Osteoblast (primary cell): Measurements from ENCODE around the gene SLC26A2. TPM values are rescaled to one million over a fixed set of nuclear protein-coding genes. Genes with fewer than 3 reads are reported as not detected.

Source experiments
- DNase-seq: peaks from one replicate; pipeline ENCODE4 v3.0.0; 2011; ENCODE audit warnings: low spot score, mixed read lengths; ENCODE audit not compliant: insufficient read length; ENCODE audit errors: missing footprints
- H2AFZ ChIP-seq: 2 replicates; pipeline ENCODE4 v1.6.0; 2011; ENCODE audit warnings: mild to moderate bottlenecking, low read length
- H3K27ac ChIP-seq: 2 replicates; pipeline ENCODE4 v1.5.1; 2011; ENCODE audit warnings: mild to moderate bottlenecking, low read depth, low read length, moderate library complexity
- H3K27me3 ChIP-seq: 2 replicates; pipeline ENCODE4 v1.6.0; 2012; ENCODE audit warnings: mild to moderate bottlenecking, control low read depth, inconsistent platforms, low read length, moderate library complexity; ENCODE audit not compliant: insufficient read depth
- H3K36me3 ChIP-seq: 2 replicates; pipeline ENCODE4 v1.5.1; 2011; ENCODE audit warnings: mild to moderate bottlenecking, low read length, control low read depth, moderate library complexity; ENCODE audit not compliant: insufficient read depth
- H3K4me1 ChIP-seq: 2 replicates; pipeline ENCODE4 v1.5.1; 2011; ENCODE audit warnings: mild to moderate bottlenecking, low read length, control low read depth, moderate library complexity; ENCODE audit not compliant: insufficient read depth
- H3K4me2 ChIP-seq: 2 replicates; pipeline ENCODE4 v1.6.0; 2011; ENCODE audit warnings: mild to moderate bottlenecking, low read length; ENCODE audit not compliant: insufficient read depth
- H3K4me3 ChIP-seq: fragments of 200-600 bp; sonication (generic); 3 replicates; pipeline ENCODE4 v1.5.1; 2012; ENCODE audit warnings: mild to moderate bottlenecking, low read length, inconsistent platforms; ENCODE audit not compliant: insufficient read depth
- H3K79me2 ChIP-seq: 2 replicates; pipeline ENCODE4 v1.6.0; 2012; ENCODE audit warnings: mild to moderate bottlenecking, low read length, control low read depth, inconsistent platforms; ENCODE audit not compliant: insufficient read depth
- H3K9me3 ChIP-seq: 2 replicates; pipeline ENCODE4 v1.5.1; 2011; ENCODE audit warnings: low read depth, low read length, control low read depth
- H4K20me1 ChIP-seq: 2 replicates; pipeline ENCODE4 v1.6.0; 2012; ENCODE audit warnings: mild to moderate bottlenecking, low read length, control low read depth; ENCODE audit not compliant: insufficient read depth
- CTCF ChIP-seq: IDR thresholded peaks from 2 replicates; pipeline ENCODE4 v1.5.1; 2011; ENCODE audit warnings: mild to moderate bottlenecking, low read depth, low read length, moderate library complexity; ENCODE audit errors: extremely low read depth
- total RNA-seq: library from RNA; depleted of rRNA; stranded (reverse); fragments of >200 nt; gene quantifications from 2 replicates; pipeline ENCODE4 v1.2.3, GENCODE V29; 2012

Gene SLC26A2
- total RNA-seq, 1 donor: 22.1 TPM

- H3K79me2 ChIP-seq: peaks cover 18% of the 10 kb centered on the region
- H4K20me1 ChIP-seq: no peaks in the 10 kb centered on the region
- no peaks in the 10 kb centered on the region for H3K9me3 ChIP-seq
- no peak overlapping the region for H3K27ac ChIP-seq
- peak; percentile 70 for DNase-seq
- peaks cover 14% of the 10 kb centered on the region for H3K4me1 ChIP-seq
- no peaks in the 10 kb centered on the region for H3K36me3 ChIP-seq
- H2AFZ ChIP-seq: no peak overlapping the region
- no peak for TF ChIP-seq CTCF
- no peak overlapping the region for H3K4me2 ChIP-seq
- H3K27me3 ChIP-seq: no peaks in the 10 kb centered on the region
- no peak overlapping the region for H3K4me3 ChIP-seq
Observed at GRCh38 chr5:149962601-149963300, 2.2 kb downstream of the SLC26A2 start.

GRCh38 chr5:149963729-149964128 is 3.2 kb downstream of the SLC26A2 start:
- TF ChIP-seq CTCF: no peak
- no peak overlapping the region for H3K27ac ChIP-seq
- no peaks in the 10 kb centered on the region for H3K27me3 ChIP-seq
- no peak overlapping the region for H3K4me3 ChIP-seq
- DNase-seq: no peak
- H2AFZ ChIP-seq: no peak overlapping the region
- no peaks in the 10 kb centered on the region for H3K36me3 ChIP-seq
- H3K79me2 ChIP-seq: peaks cover 18% of the 10 kb centered on the region
- no peaks in the 10 kb centered on the region for H3K9me3 ChIP-seq
- H3K4me2 ChIP-seq: no peak overlapping the region
- H4K20me1 ChIP-seq: no peaks in the 10 kb centered on the region
- peaks cover 14% of the 10 kb centered on the region for H3K4me1 ChIP-seq

GRCh38 chr5:149966946-149967345 is 6.4 kb downstream of the SLC26A2 start:
- H3K4me3 ChIP-seq: no peak overlapping the region
- H3K4me2 ChIP-seq: no peak overlapping the region
- no peaks in the 10 kb centered on the region for H4K20me1 ChIP-seq
- peaks cover 15% of the 10 kb centered on the region for H3K79me2 ChIP-seq
- no peak for TF ChIP-seq CTCF
- no peak overlapping the region for H3K27ac ChIP-seq
- no peak for DNase-seq
- no peak overlapping the region for H2AFZ ChIP-seq
- H3K27me3 ChIP-seq: no peaks in the 10 kb centered on the region
- H3K9me3 ChIP-seq: no peaks in the 10 kb centered on the region
- H3K36me3 ChIP-seq: no peaks in the 10 kb centered on the region
- H3K4me1 ChIP-seq: no peaks in the 10 kb centered on the region

GRCh38 chr5:149969181-149969930 is 8.8 kb downstream of the SLC26A2 start:
- Histone ChIP-seq H2AFZ (no peak overlapping the region), H3K27me3 (no peaks in the 10 kb centered on the region), H4K20me1 (no peaks in the 10 kb centered on the region), H3K4me2 (no peak overlapping the region), H3K27ac (no peak overlapping the region), H3K9me3 (no peaks in the 10 kb centered on the region), H3K4me1 (no peaks in the 10 kb centered on the region), H3K4me3 (no peak overlapping the region), H3K79me2 (peaks cover 11% of the 10 kb centered on the region), H3K36me3 (no peaks in the 10 kb centered on the region)
- TF ChIP-seq CTCF: no peak
- DNase-seq: no peak
